EH (cell line): ENCODE measurements around the gene GFOD2.
A peak's percentile ranks its signal among the peaks of the same experiment; 100 is the strongest.
"Not testable (repeated sequence)": the region's sequence is repeated elsewhere in the genome, so short reads cannot be mapped to it uniquely, and the experiment has no call there.

Experiments
- DNase-seq: peaks from one replicate; pipeline ENCODE4 v3.0.0-alpha.2; 2015; ENCODE audit warnings: low read depth

Gene GFOD2

GRCh38 chr16:67719048-67719777, at the start of gene GFOD2:
Gene GFOD2 (minus strand): TSS chr16:67719316. CDS start chr16:67685715, 33,601 bp downstream.
- DNase-seq, result peak; percentile 95

GRCh38 chr16:67767953-67768352, 48.8 kb upstream of the GFOD2 start:
- peak; percentile 78 for DNase-seq

- no peak for DNase-seq
Observed at GRCh38 chr16:67766291-67766690, 47.2 kb upstream of the GFOD2 start.

GRCh38 chr16:67764158-67764667, 45.1 kb upstream of the GFOD2 start:
- no peak for DNase-seq

- DNase-seq, result no peak
Observed at GRCh38 chr16:67763066-67763465, 44.0 kb upstream of the GFOD2 start.

GRCh38 chr16:67762385-67762784, 43.3 kb upstream of the GFOD2 start:
- no peak for DNase-seq

GRCh38 chr16:67761924-67762323, 42.8 kb upstream of the GFOD2 start:
- no peak for DNase-seq

- DNase-seq, result no peak
Observed at GRCh38 chr16:67760956-67761230, 41.8 kb upstream of the GFOD2 start.

- no peak for DNase-seq
Observed at GRCh38 chr16:67760206-67760955, 41.3 kb upstream of the GFOD2 start.

GRCh38 chr16:67758966-67759365, 39.9 kb upstream of the GFOD2 start:
- DNase-seq, result no peak

GRCh38 chr16:67758006-67758405, 38.9 kb upstream of the GFOD2 start:
- DNase-seq, result no peak

- no peak for DNase-seq
Observed at GRCh38 chr16:67752641-67753040, 33.5 kb upstream of the GFOD2 start.

- not testable (repeated sequence) for DNase-seq
Observed at GRCh38 chr16:67751331-67751730, 32.2 kb upstream of the GFOD2 start.

GRCh38 chr16:67750466-67750865, 31.4 kb upstream of the GFOD2 start:
- DNase-seq, result no peak

GRCh38 chr16:67749436-67750078, 30.4 kb upstream of the GFOD2 start:
- DNase-seq, result no peak

- DNase-seq, result no peak
Observed at GRCh38 chr16:67748834-67749233, 29.7 kb upstream of the GFOD2 start.

- DNase-seq, result no peak
Observed at GRCh38 chr16:67746846-67747245, 27.7 kb upstream of the GFOD2 start.

- DNase-seq, result no peak
Observed at GRCh38 chr16:67741118-67741517, 22.0 kb upstream of the GFOD2 start.

GRCh38 chr16:67740391-67740790, 21.3 kb upstream of the GFOD2 start:
- DNase-seq, result no peak

- no peak for DNase-seq
Observed at GRCh38 chr16:67736858-67737257, 17.7 kb upstream of the GFOD2 start.

- no peak for DNase-seq
Observed at GRCh38 chr16:67734731-67735201, 15.7 kb upstream of the GFOD2 start.

- no peak for DNase-seq
Observed at GRCh38 chr16:67733734-67734470, 14.8 kb upstream of the GFOD2 start.
